ENCODE results near the gene SGCD.

- TF ChIP-seq USF2 (IDR thresholded peaks at IDR 0.05; ENCODE audit: borderline replicate concordance, low read depth, low read length) (no peak), REST (IDR thresholded peaks at IDR 0.05; ENCODE audit: low read depth, low read length) (no peak), CTCF (IDR thresholded peaks at IDR 0.05) (no peak), TEAD4 (IDR thresholded peaks at IDR 0.05; ENCODE audit: borderline replicate concordance, insufficient read depth) (no peak), GATA2 (CRISPR knock-in tag; IDR thresholded peaks at IDR 0.05) (no peak), EP300 (IDR thresholded peaks at IDR 0.05; ENCODE audit: borderline replicate concordance in 1 of 2, low read depth in 1 of 2, low read length in 1 of 2) (no peak), POLR2AphosphoS5 (IDR thresholded peaks at IDR 0.05; ENCODE audit: low read depth, low read length) (no peak), EZH2phosphoT487 (IDR thresholded peaks at IDR 0.05; ENCODE audit: borderline replicate concordance, low read depth) (no peak), MEF2A (IDR thresholded peaks at IDR 0.05; ENCODE audit: borderline replicate concordance, low read depth) (no peak), SIN3A (IDR thresholded peaks at IDR 0.05; ENCODE audit: borderline replicate concordance, low read depth, low read length) (no peak), YY1 (IDR thresholded peaks at IDR 0.05; ENCODE audit: low read depth) (no peak), RAD21 (IDR thresholded peaks at IDR 0.05; ENCODE audit: low read length) (no peak)
Measured at GRCh38 chr5:156328766-156329165, 1.8 kb downstream of the SGCD start.

All from SK-N-SH (cell line).